ENCODE results near the gene ASPG.

The ASPG gene

DNA sequence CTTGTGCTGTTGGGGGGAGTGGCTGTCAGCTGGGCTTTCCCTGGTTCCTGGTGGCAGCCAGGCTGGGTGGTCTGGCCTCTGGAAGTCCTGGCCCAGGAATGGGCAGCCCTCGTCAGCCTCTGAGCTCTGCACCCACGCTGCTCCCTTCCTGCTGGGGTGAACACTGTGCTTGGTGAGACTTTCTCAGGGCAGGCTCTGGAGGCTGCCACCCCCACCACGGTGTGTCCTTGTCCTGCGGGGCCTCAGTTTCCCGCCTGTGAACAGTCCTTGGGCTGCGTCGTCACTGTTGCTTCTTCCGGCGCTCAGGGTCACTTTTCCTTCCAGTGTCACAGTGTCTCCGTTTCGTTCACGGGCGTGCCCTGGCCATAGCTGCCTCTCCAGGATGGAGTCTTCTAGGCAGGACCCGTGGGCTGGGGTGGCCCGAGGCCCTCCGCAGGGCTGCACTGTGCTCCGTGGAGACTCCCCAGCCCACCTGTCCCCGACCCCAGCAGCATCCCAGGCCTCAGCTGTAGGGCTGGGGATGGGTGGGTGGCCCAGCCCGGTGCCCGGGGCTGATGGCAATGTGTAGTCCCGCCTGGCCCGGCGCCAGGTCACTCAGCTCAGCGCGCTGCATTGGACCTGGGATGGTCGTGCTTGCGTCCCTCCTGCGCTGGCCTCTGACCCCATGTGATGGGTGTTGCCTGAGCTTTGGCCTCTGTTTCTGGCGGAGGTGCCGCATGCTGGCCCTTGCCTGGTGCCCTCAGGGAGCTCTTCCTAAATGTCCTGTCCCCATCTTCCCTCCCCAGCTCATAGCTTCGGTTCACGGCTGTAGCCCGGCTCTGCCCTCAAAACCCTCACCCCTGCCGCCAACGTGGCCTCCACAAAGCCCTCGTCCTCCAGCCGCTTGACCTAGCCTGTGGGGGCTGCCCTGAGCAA is 59.7 kb downstream of the ASPG start:
- H3K4me3 ChIP-seq (ENCODE audit: low read length) = no peak overlapping the region
- TF ChIP-seq, protein P1, sequence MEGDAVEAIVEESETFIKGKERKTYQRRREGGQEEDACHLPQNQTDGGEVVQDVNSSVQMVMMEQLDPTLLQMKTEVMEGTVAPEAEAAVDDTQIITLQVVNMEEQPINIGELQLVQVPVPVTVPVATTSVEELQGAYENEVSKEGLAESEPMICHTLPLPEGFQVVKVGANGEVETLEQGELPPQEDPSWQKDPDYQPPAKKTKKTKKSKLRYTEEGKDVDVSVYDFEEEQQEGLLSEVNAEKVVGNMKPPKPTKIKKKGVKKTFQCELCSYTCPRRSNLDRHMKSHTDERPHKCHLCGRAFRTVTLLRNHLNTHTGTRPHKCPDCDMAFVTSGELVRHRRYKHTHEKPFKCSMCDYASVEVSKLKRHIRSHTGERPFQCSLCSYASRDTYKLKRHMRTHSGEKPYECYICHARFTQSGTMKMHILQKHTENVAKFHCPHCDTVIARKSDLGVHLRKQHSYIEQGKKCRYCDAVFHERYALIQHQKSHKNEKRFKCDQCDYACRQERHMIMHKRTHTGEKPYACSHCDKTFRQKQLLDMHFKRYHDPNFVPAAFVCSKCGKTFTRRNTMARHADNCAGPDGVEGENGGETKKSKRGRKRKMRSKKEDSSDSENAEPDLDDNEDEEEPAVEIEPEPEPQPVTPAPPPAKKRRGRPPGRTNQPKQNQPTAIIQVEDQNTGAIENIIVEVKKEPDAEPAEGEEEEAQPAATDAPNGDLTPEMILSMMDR (conservative IDR thresholded peaks at IDR 0.05; ENCODE audit: low read length) = no peak
- DNase-seq (ENCODE audit: low read depth) = no peak

- TF ChIP-seq, protein P1 (conservative IDR thresholded peaks at IDR 0.05; ENCODE audit: low read length) = no peak
- no peak for DNase-seq (ENCODE audit: low read depth)
- no peak overlapping the region for H3K4me3 ChIP-seq (ENCODE audit: low read length)
These were observed 60.5 kb downstream of the ASPG start for GRCh38 chr14:104145826-104146601.

DNA sequence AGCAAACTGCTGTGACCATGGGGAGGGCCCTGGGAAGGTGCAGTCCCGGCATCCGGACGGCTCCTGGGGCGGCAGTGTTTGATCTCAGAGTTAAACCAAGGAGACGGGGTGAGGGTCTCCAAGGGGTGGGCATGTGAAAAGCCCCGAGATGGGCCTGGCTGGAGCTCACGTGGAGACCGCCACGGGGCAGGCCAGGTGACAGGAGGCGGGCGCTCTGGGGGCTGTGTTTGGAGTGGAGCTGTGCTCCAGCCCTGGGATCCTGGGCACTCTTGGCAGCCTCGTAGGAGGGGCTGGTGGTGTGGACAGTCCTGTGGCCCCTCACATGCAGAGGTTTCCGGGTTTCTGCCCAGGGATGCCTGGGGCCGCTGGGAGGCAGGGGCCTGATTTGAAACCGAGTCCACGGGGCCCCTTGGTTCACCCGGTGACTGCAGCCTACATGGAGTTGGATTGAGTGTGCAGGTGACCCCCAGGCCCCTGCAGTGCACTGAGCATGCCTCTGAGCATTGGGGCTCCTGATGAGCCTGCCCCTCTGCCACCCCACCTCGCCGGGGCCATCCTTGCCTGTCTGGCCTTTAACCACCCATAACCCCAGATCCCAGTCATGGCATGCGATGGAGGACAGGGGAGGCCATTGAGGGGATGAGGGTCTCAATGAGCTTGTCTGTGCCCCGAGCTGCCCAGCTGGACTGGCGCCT is 61.3 kb downstream of the ASPG start:
- DNase-seq (ENCODE audit: low read depth) = no peak
- TF ChIP-seq, protein P1 (conservative IDR thresholded peaks at IDR 0.05; ENCODE audit: low read length) = no peak
- H3K4me3 ChIP-seq (ENCODE audit: low read length) = no peak overlapping the region

GRCh38 chr14:104147346-104148125 is 62.0 kb downstream of the ASPG start:
- DNase-seq (ENCODE audit: low read depth) = no peak
- TF ChIP-seq, protein P1 (conservative IDR thresholded peaks at IDR 0.05; ENCODE audit: low read length) = no peak
- no peak overlapping the region for H3K4me3 ChIP-seq (ENCODE audit: low read length)

GRCh38 chr14:104148433-104149277 is 63.2 kb downstream of the ASPG start:
- DNase-seq (ENCODE audit: low read depth) = no peak
- TF ChIP-seq, protein P1 (conservative IDR thresholded peaks at IDR 0.05; ENCODE audit: low read length) = no peak
- H3K4me3 ChIP-seq (ENCODE audit: low read length) = no peak overlapping the region

DNA sequence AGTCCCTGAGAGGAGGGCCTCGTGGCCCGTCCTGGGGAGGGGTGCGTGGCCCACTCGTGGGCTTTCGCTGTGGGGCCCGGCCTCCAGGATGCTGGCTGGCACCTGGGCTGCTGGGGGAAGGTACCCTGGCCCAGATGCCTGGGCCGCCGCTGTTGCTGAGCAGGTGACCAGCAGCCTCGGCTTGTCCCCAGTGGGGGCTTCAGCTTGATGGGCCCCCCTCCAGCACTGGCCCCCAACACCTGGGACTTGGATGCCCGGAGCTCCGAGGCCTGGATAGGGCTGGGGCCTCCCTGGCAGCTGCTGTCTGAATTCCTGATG is 63.7 kb downstream of the ASPG start:
- DNase-seq (ENCODE audit: low read depth) = no peak
- TF ChIP-seq, protein P1 (conservative IDR thresholded peaks at IDR 0.05; ENCODE audit: low read length) = no peak
- H3K4me3 ChIP-seq (ENCODE audit: low read length) = no peak overlapping the region

Data from AG10803 (cell line).